HepG2 (cell line): Measurements from ENCODE around the gene GLO1. TPM values are rescaled to one million over a fixed set of nuclear protein-coding genes. Genes with fewer than 3 reads are reported as not detected.
A peak's percentile ranks its signal among the peaks of the same experiment; 100 is the strongest.

Experiments
- ARNTL ChIP-seq: sonication (generic); formaldehyde crosslinking; IDR thresholded peaks from 2 replicates; pipeline ENCODE4 v1.4.0; 2020; ENCODE audit warnings: mild to moderate bottlenecking, missing genetic modification reagents
- GFI1 ChIP-seq: sonication (generic); formaldehyde crosslinking; IDR thresholded peaks from 2 replicates; pipeline ENCODE4 v1.5.0; 2020; ENCODE audit warnings: missing genetic modification reagents, mild to moderate bottlenecking, borderline replicate concordance
- GLI4 ChIP-seq: sonication (generic); formaldehyde crosslinking; IDR thresholded peaks from 2 replicates; pipeline ENCODE4 v1.5.1; 2020; ENCODE audit warnings: missing genetic modification reagents, mild to moderate bottlenecking, moderate library complexity, borderline replicate concordance
- KMT2A ChIP-seq: sonication (generic); formaldehyde crosslinking; IDR thresholded peaks from 2 replicates; pipeline ENCODE4 v1.4.0; 2020; ENCODE audit warnings: missing genetic modification reagents
- MLLT10 ChIP-seq: sonication (generic); formaldehyde crosslinking; IDR thresholded peaks from 2 replicates; pipeline ENCODE4 v1.4.0; 2020; ENCODE audit warnings: missing genetic modification reagents
- NCOA1 ChIP-seq: sonication (generic); formaldehyde crosslinking; IDR thresholded peaks from 2 replicates; pipeline ENCODE4 v1.9.0; 2021; ENCODE audit warnings: missing genetic modification reagents
- NKX3-1 ChIP-seq: sonication (generic); formaldehyde crosslinking; IDR thresholded peaks from 2 replicates; pipeline ENCODE4 v1.5.0; 2020; ENCODE audit warnings: missing genetic modification reagents
- RARG ChIP-seq: sonication (generic); formaldehyde crosslinking; IDR thresholded peaks from 2 replicates; pipeline ENCODE4 v1.4.0; 2020; ENCODE audit warnings: low read depth, mild to moderate bottlenecking, missing genetic modification reagents
- SALL2 ChIP-seq: sonication (generic); formaldehyde crosslinking; IDR thresholded peaks from 2 replicates; pipeline ENCODE4 v1.8.1; 2023; ENCODE audit warnings: mild to moderate bottlenecking, missing genetic modification reagents, inconsistent platforms
- SOX5 ChIP-seq: IDR thresholded peaks from 2 replicates; pipeline ENCODE4 v1.6.1; 2016; ENCODE audit warnings: borderline replicate concordance
- ZFP36L1 ChIP-seq: sonication (generic); formaldehyde crosslinking; IDR thresholded peaks from 2 replicates; pipeline ENCODE4 v1.8.0; 2022; ENCODE audit warnings: mild to moderate bottlenecking, missing genetic modification reagents, moderate library complexity
- ZNF20 ChIP-seq: sonication (generic); formaldehyde crosslinking; IDR thresholded peaks from 2 replicates; pipeline ENCODE4 v1.4.0; 2020; ENCODE audit warnings: mild to moderate bottlenecking, moderate library complexity, missing genetic modification reagents
- ZNF335 ChIP-seq: sonication (generic); formaldehyde crosslinking; IDR thresholded peaks from 2 replicates; pipeline ENCODE4 v1.4.0; 2020; ENCODE audit warnings: missing genetic modification reagents
- ZNF33B ChIP-seq: sonication (generic); formaldehyde crosslinking; IDR thresholded peaks from 2 replicates; pipeline ENCODE4 v1.5.1; 2020; ENCODE audit warnings: mild to moderate bottlenecking, missing genetic modification reagents
- ZNF510 ChIP-seq: sonication (generic); formaldehyde crosslinking; IDR thresholded peaks from 2 replicates; pipeline ENCODE4 v1.4.0; 2020; ENCODE audit warnings: low read depth, mild to moderate bottlenecking, missing genetic modification reagents
- ZNF619 ChIP-seq: sonication (generic); formaldehyde crosslinking; IDR thresholded peaks from 2 replicates; pipeline ENCODE4 v1.4.0; 2020; ENCODE audit warnings: mild to moderate bottlenecking, missing genetic modification reagents
- ZNF678 ChIP-seq: sonication (generic); formaldehyde crosslinking; IDR thresholded peaks from 2 replicates; pipeline ENCODE4 v1.4.0; 2020; ENCODE audit warnings: mild to moderate bottlenecking, missing genetic modification reagents
- ZNF782 ChIP-seq: sonication (generic); formaldehyde crosslinking; IDR thresholded peaks from 2 replicates; pipeline ENCODE4 v1.4.0; 2020; ENCODE audit warnings: missing genetic modification reagents, mild to moderate bottlenecking, borderline replicate concordance
- ZNF850 ChIP-seq: sonication (generic); formaldehyde crosslinking; conservative IDR thresholded peaks from 2 replicates; pipeline ENCODE4 v1.9.0; 2021; ENCODE audit warnings: mild to moderate bottlenecking, missing genetic modification reagents
- ZSCAN12 ChIP-seq: sonication (generic); formaldehyde crosslinking; IDR thresholded peaks from 2 replicates; pipeline ENCODE4 v1.9.0; 2021; ENCODE audit warnings: mild to moderate bottlenecking, missing genetic modification reagents
- polyA plus RNA-seq, 8 experiments: library from polyadenylated mRNA; depleted of rRNA in 3 of 8; stranded (reverse) in 7 of 8; unstranded in 1 of 8; fragments of >200 nt; fragmentation: Illumina TruSeq in 4 of 8; extraction: Trizol in 4 of 8; gene quantifications; 2 replicates each; pipeline versions ENCODE4 v1.2.1 to v1.2.3, GENCODE V29; 2011 to 2016; ENCODE audit warnings: low read depth in 4 of 8, missing spikeins in 1 of 8, mixed read lengths in 1 of 8; ENCODE audit not compliant: insufficient read depth in 1 of 8
- total RNA-seq, 5 experiments: library from RNA; depleted of rRNA; stranded (reverse); fragments of >200 nt; fragmentation: Illumina TruSeq; extraction: Trizol; gene quantifications; 2 replicates each; pipeline ENCODE4 v1.2.3, GENCODE V29; 2016; ENCODE audit warnings: low read depth in 1 of 5
- TF ChIP-seq, protein P1 (sequence below): sonication (generic); formaldehyde crosslinking; IDR thresholded peaks from 2 replicates; pipeline ENCODE4 v1.4.0; 2020; ENCODE audit warnings: mild to moderate bottlenecking, missing genetic modification reagents, borderline replicate concordance
- TF ChIP-seq, protein P2 (sequence below): sonication (generic); formaldehyde crosslinking; IDR thresholded peaks from 2 replicates; pipeline ENCODE4 v1.8.1; 2023; ENCODE audit warnings: missing genetic modification reagents, mild to moderate bottlenecking, borderline replicate concordance
- TF ChIP-seq, protein P3 (sequence below): sonication (generic); formaldehyde crosslinking; IDR thresholded peaks from 2 replicates; pipeline ENCODE4 v1.4.0; 2020; ENCODE audit warnings: missing genetic modification reagents, mild to moderate bottlenecking, borderline replicate concordance

Gene GLO1
- total and polyA plus RNA-seq, 2 of the 13 experiments (the other 11 are each of a cell fraction or from before 2014, with no cell fraction given), result 77.1 to 177 TPM

DNA sequence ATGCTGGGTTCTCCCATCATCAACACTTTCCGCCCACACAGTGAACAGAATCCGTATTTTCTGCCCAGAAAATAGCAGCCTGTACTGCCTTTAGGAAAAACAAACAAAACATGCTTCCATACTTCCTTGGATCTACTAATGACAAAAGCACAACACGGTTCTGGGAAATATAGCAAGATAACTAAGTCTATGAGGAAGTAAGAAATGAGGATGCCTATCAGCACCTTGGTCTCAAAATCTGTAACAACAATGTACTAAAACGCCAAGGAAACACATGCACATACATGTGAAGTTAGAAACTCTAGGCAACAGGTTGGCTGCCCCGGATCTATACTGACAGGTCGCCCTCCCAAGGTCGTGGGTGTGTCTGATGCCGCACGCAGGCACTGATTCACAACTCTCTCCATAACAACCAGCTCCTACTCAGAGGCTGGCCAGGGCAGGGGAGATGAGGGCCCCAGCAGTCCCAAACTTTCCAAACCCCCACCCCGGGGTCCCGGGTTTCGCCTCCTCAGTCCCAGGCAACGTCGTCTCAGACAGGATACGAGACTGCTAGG, 63.9 kb downstream of the GLO1 start (continued):
- no peak for TF ChIP-seq KMT2A (CRISPR knock-in tag)
- TF ChIP-seq, protein P1, sequence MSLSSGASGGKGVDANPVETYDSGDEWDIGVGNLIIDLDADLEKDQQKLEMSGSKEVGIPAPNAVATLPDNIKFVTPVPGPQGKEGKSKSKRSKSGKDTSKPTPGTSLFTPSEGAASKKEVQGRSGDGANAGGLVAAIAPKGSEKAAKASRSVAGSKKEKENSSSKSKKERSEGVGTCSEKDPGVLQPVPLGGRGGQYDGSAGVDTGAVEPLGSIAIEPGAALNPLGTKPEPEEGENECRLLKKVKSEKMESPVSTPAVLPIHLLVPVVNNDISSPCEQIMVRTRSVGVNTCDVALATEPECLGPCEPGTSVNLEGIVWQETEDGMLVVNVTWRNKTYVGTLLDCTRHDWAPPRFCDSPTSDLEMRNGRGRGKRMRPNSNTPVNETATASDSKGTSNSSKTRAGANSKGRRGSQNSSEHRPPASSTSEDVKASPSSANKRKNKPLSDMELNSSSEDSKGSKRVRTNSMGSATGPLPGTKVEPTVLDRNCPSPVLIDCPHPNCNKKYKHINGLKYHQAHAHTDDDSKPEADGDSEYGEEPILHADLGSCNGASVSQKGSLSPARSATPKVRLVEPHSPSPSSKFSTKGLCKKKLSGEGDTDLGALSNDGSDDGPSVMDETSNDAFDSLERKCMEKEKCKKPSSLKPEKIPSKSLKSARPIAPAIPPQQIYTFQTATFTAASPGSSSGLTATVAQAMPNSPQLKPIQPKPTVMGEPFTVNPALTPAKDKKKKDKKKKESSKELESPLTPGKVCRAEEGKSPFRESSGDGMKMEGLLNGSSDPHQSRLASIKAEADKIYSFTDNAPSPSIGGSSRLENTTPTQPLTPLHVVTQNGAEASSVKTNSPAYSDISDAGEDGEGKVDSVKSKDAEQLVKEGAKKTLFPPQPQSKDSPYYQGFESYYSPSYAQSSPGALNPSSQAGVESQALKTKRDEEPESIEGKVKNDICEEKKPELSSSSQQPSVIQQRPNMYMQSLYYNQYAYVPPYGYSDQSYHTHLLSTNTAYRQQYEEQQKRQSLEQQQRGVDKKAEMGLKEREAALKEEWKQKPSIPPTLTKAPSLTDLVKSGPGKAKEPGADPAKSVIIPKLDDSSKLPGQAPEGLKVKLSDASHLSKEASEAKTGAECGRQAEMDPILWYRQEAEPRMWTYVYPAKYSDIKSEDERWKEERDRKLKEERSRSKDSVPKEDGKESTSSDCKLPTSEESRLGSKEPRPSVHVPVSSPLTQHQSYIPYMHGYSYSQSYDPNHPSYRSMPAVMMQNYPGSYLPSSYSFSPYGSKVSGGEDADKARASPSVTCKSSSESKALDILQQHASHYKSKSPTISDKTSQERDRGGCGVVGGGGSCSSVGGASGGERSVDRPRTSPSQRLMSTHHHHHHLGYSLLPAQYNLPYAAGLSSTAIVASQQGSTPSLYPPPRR (CRISPR knock-in tag), result no peak
- no peak for TF ChIP-seq ZNF510 (CRISPR knock-in tag)
- 0 out of 2 replicates have a peak, but pooled peaks have one; percentile 18 for TF ChIP-seq ZNF20
- no peak for TF ChIP-seq MLLT10 (CRISPR knock-in tag)
- 0 out of 2 replicates have a peak, but pooled peaks have one; percentile 70 for TF ChIP-seq ZNF782 (CRISPR knock-in tag)
- TF ChIP-seq GFI1 (CRISPR knock-in tag), result 0 out of 2 replicates have a peak, but pooled peaks have one; percentile 52
- no peak for TF ChIP-seq ZNF850 (CRISPR knock-in tag)
- TF ChIP-seq, protein P2, sequence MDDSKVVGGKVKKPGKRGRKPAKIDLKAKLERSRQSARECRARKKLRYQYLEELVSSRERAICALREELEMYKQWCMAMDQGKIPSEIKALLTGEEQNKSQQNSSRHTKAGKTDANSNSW (CRISPR knock-in tag), result no peak
- 0 out of 2 replicates have a peak, but pooled peaks have one; percentile 31 for TF ChIP-seq ZFP36L1 (CRISPR knock-in tag)
- 0 out of 2 replicates have a peak, but pooled peaks have one; percentile 32 for TF ChIP-seq RARG (CRISPR knock-in tag)
- TF ChIP-seq, protein P3, sequence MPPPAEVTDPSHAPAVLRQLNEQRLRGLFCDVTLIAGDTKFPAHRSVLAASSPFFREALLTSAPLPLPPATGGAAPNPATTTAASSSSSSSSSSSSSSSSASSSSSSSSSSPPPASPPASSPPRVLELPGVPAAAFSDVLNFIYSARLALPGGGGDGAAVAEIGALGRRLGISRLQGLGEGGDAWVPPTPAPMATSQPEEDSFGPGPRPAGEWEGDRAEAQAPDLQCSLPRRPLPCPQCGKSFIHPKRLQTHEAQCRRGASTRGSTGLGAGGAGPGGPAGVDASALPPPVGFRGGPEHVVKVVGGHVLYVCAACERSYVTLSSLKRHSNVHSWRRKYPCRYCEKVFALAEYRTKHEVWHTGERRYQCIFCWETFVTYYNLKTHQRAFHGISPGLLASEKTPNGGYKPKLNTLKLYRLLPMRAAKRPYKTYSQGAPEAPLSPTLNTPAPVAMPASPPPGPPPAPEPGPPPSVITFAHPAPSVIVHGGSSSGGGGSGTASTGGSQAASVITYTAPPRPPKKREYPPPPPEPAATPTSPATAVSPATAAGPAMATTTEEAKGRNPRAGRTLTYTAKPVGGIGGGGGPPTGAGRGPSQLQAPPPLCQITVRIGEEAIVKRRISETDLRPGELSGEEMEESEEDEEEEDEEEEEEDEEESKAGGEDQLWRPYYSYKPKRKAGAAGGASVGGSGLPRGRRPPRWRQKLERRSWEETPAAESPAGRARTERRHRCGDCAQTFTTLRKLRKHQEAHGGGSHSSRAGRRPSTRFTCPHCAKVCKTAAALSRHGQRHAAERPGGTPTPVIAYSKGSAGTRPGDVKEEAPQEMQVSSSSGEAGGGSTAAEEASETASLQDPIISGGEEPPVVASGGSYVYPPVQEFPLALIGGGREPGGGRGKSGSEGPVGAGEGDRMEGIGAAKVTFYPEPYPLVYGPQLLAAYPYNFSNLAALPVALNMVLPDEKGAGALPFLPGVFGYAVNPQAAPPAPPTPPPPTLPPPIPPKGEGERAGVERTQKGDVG, result no peak
- TF ChIP-seq ZNF33B (CRISPR knock-in tag), result peak; percentile 50; the same call in 1 of the 2 replicates
- no peak for TF ChIP-seq SALL2 (CRISPR knock-in tag)
- peak; percentile 33; the same call in 1 of the 2 replicates for TF ChIP-seq ARNTL (CRISPR knock-in tag)
- TF ChIP-seq NCOA1 (CRISPR knock-in tag), result 0 out of 2 replicates have a peak, but pooled peaks have one; percentile 39
- 0 out of 2 replicates have a peak, but pooled peaks have one; percentile 66 for TF ChIP-seq ZNF678 (CRISPR knock-in tag)
- no peak for TF ChIP-seq GLI4
- TF ChIP-seq ZNF335, result no peak
- TF ChIP-seq ZSCAN12, result 0 out of 2 replicates have a peak, but pooled peaks have one; percentile 18
- peak; percentile 27; the same call in 1 of the 2 replicates for TF ChIP-seq ZNF619
- TF ChIP-seq SOX5 (CRISPR knock-in tag), result 0 out of 2 replicates have a peak, but pooled peaks have one; percentile 8
- TF ChIP-seq NKX3-1 (CRISPR knock-in tag), result 0 out of 2 replicates have a peak, but pooled peaks have one; percentile 14
